ENCODE results near the gene STK39.

GRCh38 chr2:168002021-168002553 is 245.3 kb downstream of the STK39 start:
- TF ChIP-seq CTCF (IDR thresholded peaks at IDR 0.05; ENCODE audit: insufficient read depth, low read length): no peak
- TF ChIP-seq POLR2AphosphoS5 (IDR thresholded peaks at IDR 0.05; ENCODE audit: low read depth): no peak
- TF ChIP-seq REST (IDR thresholded peaks at IDR 0.05; ENCODE audit: insufficient replicate concordance, low read depth): no peak
- TF ChIP-seq SPI1 (IDR thresholded peaks at IDR 0.05; ENCODE audit: borderline replicate concordance, low read depth): no peak
- no peak for TF ChIP-seq GABPA (IDR thresholded peaks at IDR 0.05; ENCODE audit: low read depth)

Measured in HL-60 (cell line).